ENCODE results near the gene LIN7A.

LIN7A gene

GRCh38 chr12:80979251-80979650 lies 41.5 kb upstream of the LIN7A start:
- TF ChIP-seq EZH2 (IDR thresholded peaks at IDR 0.05; ENCODE audit: borderline replicate concordance, low read depth, low read length, severe bottlenecking): no peak
- TF ChIP-seq, protein P1, sequence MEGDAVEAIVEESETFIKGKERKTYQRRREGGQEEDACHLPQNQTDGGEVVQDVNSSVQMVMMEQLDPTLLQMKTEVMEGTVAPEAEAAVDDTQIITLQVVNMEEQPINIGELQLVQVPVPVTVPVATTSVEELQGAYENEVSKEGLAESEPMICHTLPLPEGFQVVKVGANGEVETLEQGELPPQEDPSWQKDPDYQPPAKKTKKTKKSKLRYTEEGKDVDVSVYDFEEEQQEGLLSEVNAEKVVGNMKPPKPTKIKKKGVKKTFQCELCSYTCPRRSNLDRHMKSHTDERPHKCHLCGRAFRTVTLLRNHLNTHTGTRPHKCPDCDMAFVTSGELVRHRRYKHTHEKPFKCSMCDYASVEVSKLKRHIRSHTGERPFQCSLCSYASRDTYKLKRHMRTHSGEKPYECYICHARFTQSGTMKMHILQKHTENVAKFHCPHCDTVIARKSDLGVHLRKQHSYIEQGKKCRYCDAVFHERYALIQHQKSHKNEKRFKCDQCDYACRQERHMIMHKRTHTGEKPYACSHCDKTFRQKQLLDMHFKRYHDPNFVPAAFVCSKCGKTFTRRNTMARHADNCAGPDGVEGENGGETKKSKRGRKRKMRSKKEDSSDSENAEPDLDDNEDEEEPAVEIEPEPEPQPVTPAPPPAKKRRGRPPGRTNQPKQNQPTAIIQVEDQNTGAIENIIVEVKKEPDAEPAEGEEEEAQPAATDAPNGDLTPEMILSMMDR (IDR thresholded peaks at IDR 0.05; ENCODE audit: borderline replicate concordance, extremely low read depth, low read length, poor library complexity, severe bottlenecking): no peak
- H3K9me3 ChIP-seq (ENCODE audit: insufficient read depth, low read length, severe bottlenecking): no peaks in the 10 kb centered on the region
- H3K36me3 ChIP-seq (ENCODE audit: insufficient read depth, low read length): no peaks in the 10 kb centered on the region
- no peaks in the 10 kb centered on the region for H3K79me2 ChIP-seq (ENCODE audit: insufficient read depth, low read length)
- H3K4me1 ChIP-seq (ENCODE audit: insufficient read depth, low read length): no peaks in the 10 kb centered on the region
- no peak overlapping the region for H2AFZ ChIP-seq (ENCODE audit: low read depth, low read length)
- no peak overlapping the region for H3K27ac ChIP-seq (ENCODE audit: low read length)
- no peak overlapping the region for H3K9ac ChIP-seq (ENCODE audit: low read depth, low read length)
- H3K27me3 ChIP-seq (ENCODE audit: insufficient read depth, low read length, poor library complexity): no peaks in the 10 kb centered on the region
- ATAC-seq (ENCODE audit: insufficient read depth, low read depth) (no peak), DNase-seq (no peak)
- no peaks in the 10 kb centered on the region for H4K20me1 ChIP-seq (ENCODE audit: insufficient read depth, low read length)
- H3K4me2 ChIP-seq (ENCODE audit: insufficient read depth, low read length): no peak overlapping the region
- H3K4me3 ChIP-seq (ENCODE audit: low read depth in 1 of 2, low read length in 2 of 2): no peak overlapping the region

DNA sequence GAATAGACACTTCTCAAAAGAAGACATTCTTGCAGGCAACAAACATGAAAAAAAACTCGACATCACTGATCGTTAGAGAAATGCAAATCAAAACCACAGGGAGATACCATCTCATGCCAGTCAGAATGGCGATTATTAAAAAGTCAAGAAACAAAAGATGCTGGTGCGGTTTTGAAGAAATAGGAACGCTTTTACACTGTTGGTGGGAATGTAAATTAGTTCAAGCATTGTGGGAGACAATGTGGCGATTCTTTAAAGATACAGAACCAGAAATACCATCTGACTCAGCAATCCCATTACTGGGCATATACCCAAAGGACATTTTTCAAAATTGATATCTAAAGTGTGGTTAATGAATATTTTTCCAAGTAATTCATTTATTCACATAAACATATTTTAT lies 39.6 kb upstream of the LIN7A start:
- no peak for ATAC-seq (ENCODE audit: insufficient read depth, low read depth)
- Histone ChIP-seq H3K9me3 (ENCODE audit: insufficient read depth, low read length, severe bottlenecking) (no peaks in the 10 kb centered on the region), H3K4me3 (ENCODE audit: low read depth in 1 of 2, low read length in 2 of 2) (no peak overlapping the region), H3K27me3 (ENCODE audit: insufficient read depth, low read length, poor library complexity) (no peaks in the 10 kb centered on the region), H3K9ac (ENCODE audit: low read depth, low read length) (no peak overlapping the region), H3K79me2 (ENCODE audit: insufficient read depth, low read length) (no peaks in the 10 kb centered on the region), H3K4me2 (ENCODE audit: insufficient read depth, low read length) (no peak overlapping the region), H3K36me3 (ENCODE audit: insufficient read depth, low read length) (no peaks in the 10 kb centered on the region), H3K4me1 (ENCODE audit: insufficient read depth, low read length) (no peaks in the 10 kb centered on the region), H3K27ac (ENCODE audit: low read length) (no peak overlapping the region), H2AFZ (ENCODE audit: low read depth, low read length) (no peak overlapping the region), H4K20me1 (ENCODE audit: insufficient read depth, low read length) (no peaks in the 10 kb centered on the region)
- DNase-seq: no peak
- TF ChIP-seq, protein P1 (IDR thresholded peaks at IDR 0.05; ENCODE audit: borderline replicate concordance, extremely low read depth, low read length, poor library complexity, severe bottlenecking): no peak
- TF ChIP-seq EZH2 (IDR thresholded peaks at IDR 0.05; ENCODE audit: borderline replicate concordance, low read depth, low read length, severe bottlenecking): no peak

DNA sequence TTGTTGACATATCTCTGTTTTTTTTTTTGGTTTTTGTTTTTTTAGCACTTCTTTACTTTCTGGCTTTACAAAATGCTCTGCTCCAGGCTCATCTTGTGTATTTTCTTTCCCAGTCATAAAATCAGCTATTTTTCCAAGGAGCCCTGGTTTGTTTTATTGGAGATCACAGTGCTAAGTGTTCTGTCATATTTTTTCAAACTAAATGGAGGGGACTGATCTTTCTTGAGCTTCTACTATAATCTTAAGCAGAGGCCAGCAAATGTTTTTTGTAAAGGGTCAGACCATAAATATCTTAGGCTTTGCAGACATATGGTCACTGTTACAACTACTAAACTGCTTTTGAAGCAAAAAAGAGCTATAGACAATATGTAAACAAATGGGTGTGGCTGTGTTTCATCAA lies 30.6 kb upstream of the LIN7A start:
- ATAC-seq (ENCODE audit: insufficient read depth, low read depth) (no peak), DNase-seq (no peak)
- Histone ChIP-seq H3K4me3 (ENCODE audit: low read depth in 1 of 2, low read length in 2 of 2) (no peak overlapping the region), H3K4me1 (ENCODE audit: insufficient read depth, low read length) (no peaks in the 10 kb centered on the region), H3K27ac (ENCODE audit: low read length) (no peak overlapping the region), H3K79me2 (ENCODE audit: insufficient read depth, low read length) (no peaks in the 10 kb centered on the region), H3K9ac (ENCODE audit: low read depth, low read length) (no peak overlapping the region), H3K4me2 (ENCODE audit: insufficient read depth, low read length) (no peak overlapping the region), H4K20me1 (ENCODE audit: insufficient read depth, low read length) (no peaks in the 10 kb centered on the region), H3K9me3 (ENCODE audit: insufficient read depth, low read length, severe bottlenecking) (no peaks in the 10 kb centered on the region), H3K36me3 (ENCODE audit: insufficient read depth, low read length) (no peaks in the 10 kb centered on the region), H3K27me3 (ENCODE audit: insufficient read depth, low read length, poor library complexity) (no peaks in the 10 kb centered on the region), H2AFZ (ENCODE audit: low read depth, low read length) (no peak overlapping the region)
- TF ChIP-seq EZH2 (IDR thresholded peaks at IDR 0.05; ENCODE audit: borderline replicate concordance, low read depth, low read length, severe bottlenecking): no peak
- TF ChIP-seq, protein P1 (IDR thresholded peaks at IDR 0.05; ENCODE audit: borderline replicate concordance, extremely low read depth, low read length, poor library complexity, severe bottlenecking): no peak

- no peaks in the 10 kb centered on the region for H3K36me3 ChIP-seq (ENCODE audit: insufficient read depth, low read length)
These were observed 29.8 kb upstream of the LIN7A start for GRCh38 chr12:80967565-80967964.

More at GRCh38 chr12:80967565-80967964, 29.8 kb upstream of the LIN7A start:
- Histone ChIP-seq H3K79me2 (ENCODE audit: insufficient read depth, low read length) (no peaks in the 10 kb centered on the region), H3K9me3 (ENCODE audit: insufficient read depth, low read length, severe bottlenecking) (no peaks in the 10 kb centered on the region), H3K27me3 (ENCODE audit: insufficient read depth, low read length, poor library complexity) (no peaks in the 10 kb centered on the region), H3K4me2 (ENCODE audit: insufficient read depth, low read length) (no peak overlapping the region), H3K4me1 (ENCODE audit: insufficient read depth, low read length) (no peaks in the 10 kb centered on the region), H4K20me1 (ENCODE audit: insufficient read depth, low read length) (no peaks in the 10 kb centered on the region), H2AFZ (ENCODE audit: low read depth, low read length) (no peak overlapping the region), H3K9ac (ENCODE audit: low read depth, low read length) (no peak overlapping the region), H3K4me3 (ENCODE audit: low read depth in 1 of 2, low read length in 2 of 2) (no peak overlapping the region), H3K27ac (ENCODE audit: low read length) (no peak overlapping the region)
- no peak for TF ChIP-seq EZH2 (IDR thresholded peaks at IDR 0.05; ENCODE audit: borderline replicate concordance, low read depth, low read length, severe bottlenecking)
- TF ChIP-seq, protein P1 (IDR thresholded peaks at IDR 0.05; ENCODE audit: borderline replicate concordance, extremely low read depth, low read length, poor library complexity, severe bottlenecking): no peak
- no peak for DNase-seq
- no peak for ATAC-seq (ENCODE audit: insufficient read depth, low read depth)
